Measurements from ENCODE around the gene GAB2.

Gene GAB2

DNA sequence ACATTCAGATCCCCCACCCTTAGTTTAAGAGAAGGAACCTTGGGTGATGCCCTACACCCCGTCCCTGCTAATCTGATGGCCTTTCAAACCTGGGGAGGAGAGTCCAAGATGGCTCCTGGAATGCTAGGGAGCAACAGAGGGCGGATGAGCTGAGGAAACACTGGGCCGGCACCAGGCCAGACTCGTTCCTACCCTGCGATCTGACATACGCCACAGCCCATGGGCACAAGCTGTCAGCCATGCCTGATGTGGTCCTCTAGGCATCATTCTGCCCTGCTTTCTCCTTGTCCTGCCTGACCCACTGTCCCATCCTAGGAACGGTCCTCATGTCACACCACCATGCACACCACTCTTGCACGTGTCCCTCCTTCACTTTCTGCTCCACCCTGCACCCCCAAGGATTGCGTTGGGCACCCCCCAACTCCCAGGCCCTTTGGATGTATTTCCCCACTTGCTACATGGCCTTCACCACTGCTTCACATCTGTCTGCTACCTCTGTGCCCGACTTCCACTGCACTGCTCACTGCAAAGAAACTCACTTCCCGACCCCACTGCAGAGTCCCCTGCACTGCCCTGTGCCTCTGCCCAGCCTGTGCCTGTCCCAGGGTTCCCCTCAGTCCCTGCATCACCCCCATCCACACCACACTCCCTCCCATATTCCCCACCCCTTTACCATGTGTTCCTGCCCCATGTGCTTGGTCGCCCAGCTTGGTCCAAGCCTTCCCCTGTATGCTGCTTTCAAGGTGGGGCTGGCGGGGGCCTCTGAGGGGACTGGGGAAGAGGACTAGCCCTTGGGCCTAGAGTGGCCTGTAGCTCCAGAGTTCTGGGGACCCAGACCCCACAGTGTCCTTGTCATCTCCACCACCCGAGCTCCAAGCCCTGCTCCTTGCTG is 199.7 kb downstream of the GAB2 start:
- DNase-seq, result no peak

- no peak for DNase-seq
Observed at GRCh38 chr11:78216571-78217287, 200.9 kb downstream of the GAB2 start.

- no peak for DNase-seq
Observed at GRCh38 chr11:78216021-78216420, 201.6 kb downstream of the GAB2 start.

- DNase-seq, result no peak
Observed at GRCh38 chr11:78214331-78215194, 203.1 kb downstream of the GAB2 start.

DNA sequence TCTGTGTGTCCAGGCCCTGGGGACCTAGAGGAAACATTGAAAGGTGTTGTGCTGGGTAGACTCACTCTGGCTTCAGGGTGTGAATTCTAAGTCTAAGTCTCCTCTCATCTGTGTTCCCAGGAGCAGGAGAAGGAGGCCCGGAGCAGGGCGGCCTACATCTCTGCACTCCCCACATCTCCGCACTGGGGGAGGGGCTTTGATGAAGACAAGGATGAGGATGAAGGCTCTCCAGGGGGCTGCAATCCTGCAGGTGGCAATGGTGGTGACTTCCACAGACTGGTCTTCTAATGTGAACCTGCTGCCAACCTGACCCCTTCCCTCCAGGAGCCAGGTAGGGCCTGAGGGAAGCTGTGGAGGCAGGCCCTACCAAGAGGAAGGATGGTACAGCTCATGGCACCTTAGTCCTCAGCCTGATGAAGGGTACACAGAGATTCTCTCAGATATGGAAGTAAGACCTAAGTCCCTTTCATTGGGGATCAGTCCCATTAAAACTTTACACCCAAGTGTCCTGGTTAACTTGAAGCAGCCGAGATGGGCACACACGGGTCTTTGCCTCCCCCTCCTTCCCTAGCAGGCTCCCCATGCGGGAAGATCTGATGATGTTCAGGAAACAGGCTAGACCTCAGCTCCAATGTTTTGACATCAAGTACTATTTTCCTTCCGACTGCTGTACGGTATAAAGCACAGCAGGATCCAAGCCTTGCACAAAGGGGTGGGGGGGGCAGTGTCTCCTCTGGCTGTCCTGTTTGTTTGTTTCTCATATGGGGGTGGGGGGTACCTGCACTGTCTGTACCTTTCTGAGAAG is 203.9 kb downstream of the GAB2 start:
- no peak for DNase-seq

- no peak for DNase-seq
Observed at GRCh38 chr11:78212586-78213371, 204.8 kb downstream of the GAB2 start.

DNA sequence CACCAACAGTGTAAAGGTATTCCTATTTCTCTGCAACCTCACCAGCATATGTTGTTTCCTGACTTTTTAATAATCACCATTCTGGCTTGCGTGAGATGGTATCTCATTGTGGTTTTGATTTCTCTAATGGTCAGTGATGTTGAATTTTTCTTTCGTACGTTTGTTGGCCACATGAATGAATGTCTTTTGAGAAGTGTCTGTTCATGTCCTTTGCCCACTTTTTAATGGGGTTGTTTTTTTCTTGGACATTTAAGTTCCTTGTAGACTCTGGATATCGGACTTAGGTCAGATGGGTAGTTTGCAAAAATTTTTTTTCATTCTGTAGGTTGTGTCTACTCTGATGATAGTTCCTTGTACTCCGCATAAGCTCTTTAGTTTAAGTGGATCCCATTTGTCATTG is 206.1 kb downstream of the GAB2 start:
- DNase-seq, result no peak

- no peak for DNase-seq
Observed at GRCh38 chr11:78210000-78210608, 207.5 kb downstream of the GAB2 start.

DNA sequence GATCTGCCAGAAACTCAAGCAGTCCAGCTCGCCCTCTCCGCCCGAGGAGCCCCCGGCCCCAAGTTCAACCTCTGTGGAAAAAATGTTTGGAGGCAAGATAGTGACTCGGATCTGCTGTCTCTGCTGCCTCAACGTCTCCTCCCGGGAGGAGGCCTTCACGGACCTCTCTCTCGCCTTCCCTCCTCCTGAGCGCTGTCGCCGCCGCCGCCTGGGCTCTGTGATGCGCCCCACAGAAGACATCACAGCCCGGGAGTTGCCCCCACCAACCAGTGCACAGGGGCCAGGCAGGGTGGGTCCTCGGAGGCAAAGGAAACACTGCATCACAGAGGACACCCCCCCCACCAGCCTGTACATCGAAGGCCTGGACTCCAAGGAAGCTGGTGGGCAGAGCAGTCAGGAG is 208.1 kb downstream of the GAB2 start:
- DNase-seq, result no peak

GRCh38 chr11:78208257-78209165 is 209.1 kb downstream of the GAB2 start:
- no peak for DNase-seq

DNA sequence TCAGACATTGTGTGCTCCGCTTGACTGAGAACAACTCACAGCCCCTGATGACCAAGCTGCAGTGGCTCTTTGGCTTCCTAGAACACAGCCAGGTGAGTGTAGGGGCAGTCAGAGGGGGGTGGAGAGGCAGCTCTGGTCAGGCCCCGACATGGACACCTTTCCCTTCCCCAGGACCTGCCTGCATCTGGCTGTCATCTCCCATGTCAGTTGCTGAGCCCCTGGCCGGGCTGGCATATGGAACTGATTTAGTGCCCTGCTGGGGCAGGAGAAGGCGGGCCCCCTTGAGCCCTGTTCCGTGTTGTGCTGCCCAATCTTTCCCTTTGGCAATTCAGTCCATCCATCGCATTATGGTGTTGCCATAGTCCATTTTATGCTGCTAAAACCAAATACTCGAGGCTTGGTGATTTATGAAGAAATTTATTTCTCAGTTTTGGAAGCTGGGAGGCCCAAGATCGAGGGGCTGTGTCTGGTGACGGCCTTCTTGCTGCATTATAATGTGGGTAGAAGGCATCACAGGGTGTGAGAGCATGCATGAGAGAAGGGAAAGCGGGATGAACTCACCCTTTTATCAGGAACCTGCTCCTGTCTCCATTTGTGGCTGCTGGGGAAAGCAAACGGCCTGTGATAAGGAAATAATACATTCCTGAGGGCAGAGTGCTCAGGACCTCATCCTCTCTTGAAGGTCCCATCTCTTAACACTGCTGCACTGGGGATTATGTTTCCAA is 209.9 kb downstream of the GAB2 start:
- no peak for DNase-seq

DNA sequence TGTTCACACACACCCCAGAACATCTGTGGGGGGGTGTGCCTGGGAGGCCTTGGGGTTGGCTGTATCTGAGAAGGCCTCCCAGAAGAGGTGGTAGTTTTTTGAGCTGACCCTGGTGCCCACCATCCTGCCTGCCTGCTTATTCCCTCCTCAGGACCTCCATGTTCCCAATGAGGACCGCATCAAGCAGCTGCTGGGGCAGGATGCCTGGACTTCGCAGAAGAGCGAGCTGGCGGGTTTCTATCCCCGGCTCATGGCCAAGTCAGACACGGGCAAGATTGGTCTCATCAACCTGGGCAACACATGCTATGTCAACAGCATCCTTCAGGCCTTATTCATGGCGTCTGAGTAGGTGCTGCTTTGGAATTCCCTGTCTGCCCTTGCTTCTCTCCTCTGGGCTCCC is 211.9 kb downstream of the GAB2 start:
- DNase-seq, result no peak

DNA sequence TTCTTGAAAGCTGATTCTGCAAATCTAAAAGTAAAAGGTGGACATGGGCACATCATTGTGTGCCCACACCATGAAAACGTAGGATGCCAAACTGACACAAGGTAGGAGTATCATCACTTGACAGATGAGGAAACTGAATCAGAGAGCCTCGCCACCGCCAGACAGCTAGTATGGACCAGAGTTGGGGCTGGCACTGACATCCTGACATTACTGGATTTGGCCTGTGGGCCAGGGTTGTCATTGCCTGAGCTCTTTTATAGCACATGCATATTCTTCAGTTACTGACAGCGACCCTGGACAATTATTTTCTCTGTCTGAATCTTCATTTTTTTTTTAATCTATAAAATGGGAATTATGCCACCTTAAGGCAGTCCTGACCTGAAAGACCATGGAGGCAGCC is 212.4 kb downstream of the GAB2 start:
- no peak for DNase-seq

DNA sequence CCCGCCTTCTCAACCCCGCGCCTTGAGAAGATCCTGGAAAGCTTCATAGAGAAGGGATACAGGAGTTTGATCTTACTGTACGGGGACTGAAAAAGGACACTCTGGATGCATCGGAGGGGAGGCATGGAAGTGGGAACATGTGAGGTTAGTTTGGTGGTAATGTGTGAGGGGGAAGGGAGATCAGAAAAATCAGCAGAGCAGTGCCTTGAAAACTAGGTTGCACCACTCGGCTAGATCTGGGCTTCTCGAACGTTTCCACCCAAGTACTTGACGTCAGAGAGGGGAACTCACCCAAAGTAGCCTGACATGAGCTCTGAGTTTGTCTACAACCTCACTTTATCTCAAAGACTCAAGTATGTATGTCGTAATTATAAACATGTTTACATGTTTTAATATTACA is 214.4 kb downstream of the GAB2 start:
- no peak for DNase-seq

GRCh38 chr11:78202733-78203167 is 214.9 kb downstream of the GAB2 start:
- peak; percentile 21 for DNase-seq

DNA sequence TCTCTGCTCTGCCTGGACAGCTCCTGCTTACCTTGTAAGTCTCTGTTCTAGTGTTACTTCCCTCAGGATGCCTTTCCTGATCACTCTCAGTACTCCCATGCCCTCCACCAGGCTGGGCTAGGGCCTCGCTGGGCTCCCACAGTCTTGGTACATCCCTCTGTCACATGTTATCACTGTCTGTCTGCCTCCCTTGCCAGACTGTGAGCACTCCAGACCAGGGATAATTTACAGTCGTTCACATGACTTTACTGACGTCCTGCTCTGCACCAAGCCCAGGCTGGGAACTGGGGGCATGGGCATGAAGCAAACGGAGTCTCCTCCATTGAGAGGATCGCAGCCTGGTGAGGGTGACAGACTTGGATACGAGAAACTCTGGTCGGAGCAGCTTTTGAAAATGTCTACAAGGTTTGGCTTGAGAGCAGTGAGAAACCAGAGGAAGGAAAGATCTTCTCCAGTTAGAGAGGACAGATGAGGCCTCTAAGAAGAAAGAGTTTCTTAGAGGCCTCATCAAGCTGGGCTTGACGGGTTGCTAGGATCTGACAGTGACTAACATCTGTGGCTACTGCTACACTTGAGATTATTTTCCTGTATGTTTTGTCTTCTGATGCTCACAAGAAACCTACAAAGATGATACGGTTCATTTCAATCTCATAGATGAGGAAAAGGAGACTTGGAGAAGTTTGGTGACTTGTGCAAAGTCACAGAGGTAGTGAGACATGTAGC is 216.4 kb downstream of the GAB2 start:
- DNase-seq, result no peak

- no peak for DNase-seq
Observed at GRCh38 chr11:78200553-78200952, 217.1 kb downstream of the GAB2 start.

- DNase-seq, result no peak
Observed at GRCh38 chr11:78200061-78200460, 217.6 kb downstream of the GAB2 start.

DNA sequence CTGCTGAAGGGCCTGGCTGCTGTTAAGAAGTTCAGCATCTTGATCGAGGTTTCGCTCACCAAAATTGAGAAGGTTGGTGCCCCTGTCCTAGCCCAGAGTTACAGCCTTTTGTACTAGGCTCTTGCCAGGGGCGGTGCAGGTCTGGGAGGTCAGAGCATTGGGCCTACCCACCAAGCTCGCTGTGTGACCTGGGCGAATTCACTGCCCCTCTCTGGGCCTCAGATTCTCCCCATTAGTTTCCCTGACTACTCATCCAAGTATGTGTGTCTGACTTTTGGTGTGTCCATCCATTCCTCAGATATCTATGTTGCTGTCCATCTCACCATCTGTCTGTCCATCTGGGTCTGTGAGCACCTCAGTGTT is 218.0 kb downstream of the GAB2 start:
- DNase-seq, result no peak

Data from activated naive CD4-positive, alpha-beta T cell treated with anti-CD3 and anti-CD28 coated beads, Interleukin-2, amount 50 U/mL, for 16 hours (primary cell).